ENCODE measurements around the gene MTARC2.
A peak's percentile ranks its signal among the peaks of the same experiment; 100 is the strongest.

Gene MTARC2

DNA sequence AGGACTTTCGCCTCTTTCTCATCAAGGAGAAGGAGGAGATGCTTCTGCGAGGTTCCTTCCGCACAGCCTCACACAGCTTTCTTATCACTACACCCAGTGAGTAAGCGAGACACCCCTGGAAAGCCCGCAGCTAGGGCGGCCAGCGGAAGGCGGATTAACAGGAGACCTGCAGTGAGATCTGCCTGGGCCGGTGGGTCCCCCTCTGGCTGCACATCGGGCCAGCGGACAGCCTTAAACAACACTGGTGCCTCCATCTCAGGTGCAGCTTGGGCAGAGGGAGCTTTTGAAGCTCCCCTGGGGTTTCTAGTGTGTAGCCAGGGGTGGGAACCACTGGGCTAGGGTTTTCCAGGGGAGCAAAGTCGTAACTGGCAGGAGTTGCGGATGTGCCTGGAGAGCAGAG, 21.1 kb downstream of the MTARC2 start:
- Histone ChIP-seq H3K9me3 (ENCODE audit: severe bottlenecking) (no peaks in the 10 kb centered on the region), H3K27me3 (ENCODE audit: insufficient read depth, poor library complexity, severe bottlenecking) (no peaks in the 10 kb centered on the region), H3K27ac (ENCODE audit: poor library complexity, severe bottlenecking) (no peak overlapping the region), H3K4me1 (ENCODE audit: insufficient read depth, poor library complexity, severe bottlenecking) (no peaks in the 10 kb centered on the region), H3K36me3 (ENCODE audit: low read depth) (no peaks in the 10 kb centered on the region), H3K4me3 (ENCODE audit: severe bottlenecking) (no peak overlapping the region)
- ATAC-seq (ENCODE audit: low read depth) = no peak
- TF ChIP-seq, protein P1, sequence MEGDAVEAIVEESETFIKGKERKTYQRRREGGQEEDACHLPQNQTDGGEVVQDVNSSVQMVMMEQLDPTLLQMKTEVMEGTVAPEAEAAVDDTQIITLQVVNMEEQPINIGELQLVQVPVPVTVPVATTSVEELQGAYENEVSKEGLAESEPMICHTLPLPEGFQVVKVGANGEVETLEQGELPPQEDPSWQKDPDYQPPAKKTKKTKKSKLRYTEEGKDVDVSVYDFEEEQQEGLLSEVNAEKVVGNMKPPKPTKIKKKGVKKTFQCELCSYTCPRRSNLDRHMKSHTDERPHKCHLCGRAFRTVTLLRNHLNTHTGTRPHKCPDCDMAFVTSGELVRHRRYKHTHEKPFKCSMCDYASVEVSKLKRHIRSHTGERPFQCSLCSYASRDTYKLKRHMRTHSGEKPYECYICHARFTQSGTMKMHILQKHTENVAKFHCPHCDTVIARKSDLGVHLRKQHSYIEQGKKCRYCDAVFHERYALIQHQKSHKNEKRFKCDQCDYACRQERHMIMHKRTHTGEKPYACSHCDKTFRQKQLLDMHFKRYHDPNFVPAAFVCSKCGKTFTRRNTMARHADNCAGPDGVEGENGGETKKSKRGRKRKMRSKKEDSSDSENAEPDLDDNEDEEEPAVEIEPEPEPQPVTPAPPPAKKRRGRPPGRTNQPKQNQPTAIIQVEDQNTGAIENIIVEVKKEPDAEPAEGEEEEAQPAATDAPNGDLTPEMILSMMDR (IDR thresholded peaks at IDR 0.05; ENCODE audit: poor library complexity, severe bottlenecking) = no peak
- no peak for DNase-seq (ENCODE audit: low spot score)

DNA sequence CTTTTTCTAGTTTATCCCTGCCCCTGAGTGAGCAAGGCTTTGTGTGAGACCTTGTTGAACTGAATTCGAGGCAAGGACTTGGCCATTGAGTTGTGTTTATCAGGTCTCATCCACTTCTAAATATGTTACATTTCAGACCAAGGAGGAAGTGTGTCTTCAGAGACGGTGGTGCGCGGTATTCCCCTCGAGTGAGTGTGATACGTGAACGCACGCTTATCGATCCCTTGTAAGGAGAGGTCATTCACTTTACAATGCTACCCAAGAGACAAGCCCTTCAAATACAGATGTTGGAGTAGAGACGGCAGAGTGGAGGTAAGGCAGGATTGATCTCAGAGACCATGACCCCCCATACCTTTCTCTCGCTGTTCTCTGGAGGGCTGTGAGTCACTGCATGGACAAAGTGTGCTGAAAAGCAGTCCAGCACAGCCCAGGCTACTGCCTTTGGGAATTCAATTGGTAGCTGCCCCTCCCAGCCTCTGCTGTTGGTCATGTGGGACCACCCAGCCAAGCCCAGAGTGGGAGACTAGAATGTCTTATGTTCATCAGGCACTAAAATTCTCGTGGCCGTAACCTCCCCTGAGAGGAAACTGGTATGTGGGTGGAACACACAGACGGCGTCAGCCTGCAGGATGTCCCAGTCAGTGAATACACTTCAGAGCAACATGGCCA, 22.3 kb downstream of the MTARC2 start:
- H3K4me1 ChIP-seq (ENCODE audit: insufficient read depth, poor library complexity, severe bottlenecking) = no peaks in the 10 kb centered on the region
- no peak for DNase-seq (ENCODE audit: low spot score)
- TF ChIP-seq, protein P1 (IDR thresholded peaks at IDR 0.05; ENCODE audit: poor library complexity, severe bottlenecking) = no peak
- no peak for ATAC-seq (ENCODE audit: low read depth)
- H3K27me3 ChIP-seq (ENCODE audit: insufficient read depth, poor library complexity, severe bottlenecking) = no peaks in the 10 kb centered on the region
- H3K9me3 ChIP-seq (ENCODE audit: severe bottlenecking) = no peaks in the 10 kb centered on the region
- no peak overlapping the region for H3K27ac ChIP-seq (ENCODE audit: poor library complexity, severe bottlenecking)
- H3K36me3 ChIP-seq (ENCODE audit: low read depth) = no peaks in the 10 kb centered on the region
- no peak overlapping the region for H3K4me3 ChIP-seq (ENCODE audit: severe bottlenecking)

DNA sequence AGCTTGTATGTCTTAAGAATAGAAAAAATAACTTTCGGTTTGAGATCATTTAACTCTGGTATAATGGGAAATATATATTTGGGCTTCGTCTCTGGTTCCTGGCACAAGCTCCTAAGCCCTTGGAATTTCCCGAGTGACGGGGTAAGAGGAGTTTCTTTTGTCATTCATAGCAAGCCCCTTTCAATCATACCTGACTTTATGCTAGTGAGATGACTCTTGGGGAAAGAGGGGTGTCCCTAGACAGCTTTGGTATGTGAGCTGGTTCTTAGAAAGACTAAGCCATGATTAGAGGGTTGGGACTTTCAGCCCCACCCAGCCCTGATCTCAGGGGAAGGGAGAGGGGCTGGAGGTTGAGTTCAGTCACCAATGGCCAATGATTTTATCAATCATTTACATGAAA, 24.7 kb downstream of the MTARC2 start:
- ATAC-seq (ENCODE audit: low read depth) (no peak), DNase-seq (ENCODE audit: low spot score) (no peak)
- Histone ChIP-seq H3K4me1 (ENCODE audit: insufficient read depth, poor library complexity, severe bottlenecking) (no peaks in the 10 kb centered on the region), H3K27ac (ENCODE audit: poor library complexity, severe bottlenecking) (no peak overlapping the region), H3K36me3 (ENCODE audit: low read depth) (no peaks in the 10 kb centered on the region), H3K4me3 (ENCODE audit: severe bottlenecking) (no peak overlapping the region), H3K9me3 (ENCODE audit: severe bottlenecking) (no peaks in the 10 kb centered on the region), H3K27me3 (ENCODE audit: insufficient read depth, poor library complexity, severe bottlenecking) (no peaks in the 10 kb centered on the region)
- TF ChIP-seq, protein P1 (IDR thresholded peaks at IDR 0.05; ENCODE audit: poor library complexity, severe bottlenecking) = no peak

DNA sequence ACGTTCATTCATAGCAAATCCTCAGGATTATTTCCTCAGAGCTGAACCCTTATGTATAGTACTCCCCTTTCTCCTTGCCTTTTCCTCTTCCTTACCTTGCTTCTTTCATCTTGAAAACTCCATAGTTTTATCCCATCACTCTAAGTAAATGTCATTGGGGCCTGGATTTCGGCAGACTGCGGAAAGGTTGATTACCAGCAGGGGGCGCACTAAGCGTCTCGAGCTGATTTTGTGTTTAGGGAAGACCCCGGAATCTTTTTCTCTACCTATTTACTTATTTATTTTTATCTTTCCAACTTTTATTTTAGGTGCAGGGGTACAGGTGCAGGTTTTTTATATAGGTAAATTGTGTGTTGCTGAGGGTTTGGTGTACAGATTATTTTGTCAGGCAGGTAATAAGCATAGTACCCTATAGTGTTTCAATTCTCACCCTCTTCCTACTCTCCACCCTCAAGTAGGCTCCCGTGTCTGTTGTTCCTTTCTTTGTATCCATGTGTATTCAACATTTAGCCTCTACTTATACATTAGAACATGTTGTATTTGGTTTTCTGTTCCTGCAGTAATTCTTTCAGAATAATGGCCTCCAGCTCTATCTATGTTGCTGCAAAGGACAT, 27.2 kb downstream of the MTARC2 start:
- H3K4me1 ChIP-seq (ENCODE audit: insufficient read depth, poor library complexity, severe bottlenecking) = no peaks in the 10 kb centered on the region
- H3K27me3 ChIP-seq (ENCODE audit: insufficient read depth, poor library complexity, severe bottlenecking) = no peaks in the 10 kb centered on the region
- DNase-seq (ENCODE audit: low spot score) = no peak
- no peak overlapping the region for H3K4me3 ChIP-seq (ENCODE audit: severe bottlenecking)
- TF ChIP-seq, protein P1 (IDR thresholded peaks at IDR 0.05; ENCODE audit: poor library complexity, severe bottlenecking) = peak; percentile 60
- no peaks in the 10 kb centered on the region for H3K36me3 ChIP-seq (ENCODE audit: low read depth)
- no peaks in the 10 kb centered on the region for H3K9me3 ChIP-seq (ENCODE audit: severe bottlenecking)
- no peak for ATAC-seq (ENCODE audit: low read depth)
- H3K27ac ChIP-seq (ENCODE audit: poor library complexity, severe bottlenecking) = no peak overlapping the region

DNA sequence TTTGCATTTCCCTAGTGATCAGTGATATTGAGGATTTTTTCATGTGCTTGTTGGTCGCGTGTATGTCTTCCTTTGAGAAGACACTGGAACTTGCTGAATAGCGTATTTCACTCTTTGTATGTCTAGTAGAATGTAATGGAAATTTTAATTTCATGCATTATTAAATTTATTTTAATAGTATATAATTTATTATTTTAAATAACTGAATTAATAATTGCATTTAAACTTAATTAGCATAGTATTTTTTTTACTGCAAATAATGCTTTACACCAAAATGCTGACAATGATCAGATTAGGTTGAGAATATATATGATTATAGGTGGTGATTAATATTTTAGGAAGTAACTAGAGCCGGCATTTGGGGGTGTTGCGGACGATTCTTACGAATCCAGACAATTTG, 28.1 kb downstream of the MTARC2 start:
- TF ChIP-seq, protein P1 (IDR thresholded peaks at IDR 0.05; ENCODE audit: poor library complexity, severe bottlenecking) = no peak
- H3K4me3 ChIP-seq (ENCODE audit: severe bottlenecking) = no peak overlapping the region
- H3K9me3 ChIP-seq (ENCODE audit: severe bottlenecking) = no peaks in the 10 kb centered on the region
- H3K36me3 ChIP-seq (ENCODE audit: low read depth) = no peaks in the 10 kb centered on the region
- ATAC-seq (ENCODE audit: low read depth) (no peak), DNase-seq (ENCODE audit: low spot score) (no peak)
- no peaks in the 10 kb centered on the region for H3K4me1 ChIP-seq (ENCODE audit: insufficient read depth, poor library complexity, severe bottlenecking)
- no peaks in the 10 kb centered on the region for H3K27me3 ChIP-seq (ENCODE audit: insufficient read depth, poor library complexity, severe bottlenecking)
- H3K27ac ChIP-seq (ENCODE audit: poor library complexity, severe bottlenecking) = no peak overlapping the region
